Measurements from ENCODE around the gene KIAA1328. TPM values are rescaled to one million over a fixed set of nuclear protein-coding genes. Genes with fewer than 3 reads are reported as not detected.

Gene KIAA1328
- total and polyA plus RNA-seq, 4 donors, result 2.8 to 48.1 (median 7.0) TPM

GRCh38 chr18:36887864-36888263 lies 58.9 kb downstream of the KIAA1328 start:
- no peak for ATAC-seq (ENCODE audit: insufficient read depth, low FRiP score)
- whole genome bisulfite sequencing, 2 donors, result 58 to 65% methylated on average over 1 of the region's 1 CpG
- Histone ChIP-seq H3K9me3 (ENCODE audit: control insufficient read depth in 4 of 4, insufficient read depth in 3 of 4, low read length in 3 of 4) (no peaks in the 10 kb centered on the region), H3K27me3 (ENCODE audit: control insufficient read depth in 3 of 3, insufficient read depth in 3 of 3, low read length in 2 of 3) (no peaks in the 10 kb centered on the region), H3K4me1 (ENCODE audit: control insufficient read depth in 5 of 5, insufficient read depth in 5 of 5, low read length in 5 of 5) (peaks cover 0 to 23% (median 7%) of the 10 kb centered on the region in 5 donors), H3K4me3 (no peak overlapping the region), H3K27ac (ENCODE audit: low read depth in 1 of 2, low read length in 1 of 2) (no peak overlapping the region), H3K9ac (ENCODE audit: insufficient read depth in 1 of 2, low read length in 2 of 2) (no peak overlapping the region), H3K36me3 (ENCODE audit: control insufficient read depth in 4 of 4, insufficient read depth in 4 of 4, low read length in 4 of 4) (no peaks in the 10 kb centered on the region)
- TF ChIP-seq, protein P1, sequence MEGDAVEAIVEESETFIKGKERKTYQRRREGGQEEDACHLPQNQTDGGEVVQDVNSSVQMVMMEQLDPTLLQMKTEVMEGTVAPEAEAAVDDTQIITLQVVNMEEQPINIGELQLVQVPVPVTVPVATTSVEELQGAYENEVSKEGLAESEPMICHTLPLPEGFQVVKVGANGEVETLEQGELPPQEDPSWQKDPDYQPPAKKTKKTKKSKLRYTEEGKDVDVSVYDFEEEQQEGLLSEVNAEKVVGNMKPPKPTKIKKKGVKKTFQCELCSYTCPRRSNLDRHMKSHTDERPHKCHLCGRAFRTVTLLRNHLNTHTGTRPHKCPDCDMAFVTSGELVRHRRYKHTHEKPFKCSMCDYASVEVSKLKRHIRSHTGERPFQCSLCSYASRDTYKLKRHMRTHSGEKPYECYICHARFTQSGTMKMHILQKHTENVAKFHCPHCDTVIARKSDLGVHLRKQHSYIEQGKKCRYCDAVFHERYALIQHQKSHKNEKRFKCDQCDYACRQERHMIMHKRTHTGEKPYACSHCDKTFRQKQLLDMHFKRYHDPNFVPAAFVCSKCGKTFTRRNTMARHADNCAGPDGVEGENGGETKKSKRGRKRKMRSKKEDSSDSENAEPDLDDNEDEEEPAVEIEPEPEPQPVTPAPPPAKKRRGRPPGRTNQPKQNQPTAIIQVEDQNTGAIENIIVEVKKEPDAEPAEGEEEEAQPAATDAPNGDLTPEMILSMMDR (IDR thresholded peaks at IDR 0.05; ENCODE audit: control extremely low read depth, extremely low read depth), result no peak
- DNase-seq, result peak in 2 of 3 donors; percentile 24 to 42

GRCh38 chr18:36888778-36889177 lies 59.9 kb downstream of the KIAA1328 start:
- H3K27me3 ChIP-seq (ENCODE audit: control insufficient read depth in 3 of 3, insufficient read depth in 3 of 3, low read length in 2 of 3), result no peaks in the 10 kb centered on the region

DNA sequence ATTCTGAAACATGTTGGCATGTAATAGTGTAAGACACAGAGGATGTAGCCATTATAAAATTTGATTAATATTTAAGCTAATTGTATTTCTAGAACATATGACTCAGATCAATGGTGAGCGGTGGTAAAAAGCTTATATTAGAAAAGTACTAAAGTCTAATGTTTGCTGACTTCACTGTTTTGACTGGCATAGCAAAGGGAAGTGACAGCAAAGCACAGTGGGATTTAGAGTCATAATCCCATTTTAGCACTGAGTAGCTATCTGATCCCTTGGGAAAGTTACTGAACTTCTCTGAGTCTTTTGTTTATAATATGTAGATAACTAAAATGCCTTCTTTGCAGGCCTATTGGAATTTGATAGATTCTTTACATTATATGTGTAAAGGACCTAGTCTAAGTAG lies 60.4 kb downstream of the KIAA1328 start:
- Histone ChIP-seq H3K4me3 (no peak overlapping the region), H3K4me1 (ENCODE audit: control insufficient read depth in 5 of 5, insufficient read depth in 5 of 5, low read length in 5 of 5) (peaks cover 0 to 20% (median 7%) of the 10 kb centered on the region in 5 donors), H3K27ac (ENCODE audit: low read depth in 1 of 2, low read length in 1 of 2) (no peak overlapping the region), H3K36me3 (ENCODE audit: control insufficient read depth in 4 of 4, insufficient read depth in 4 of 4, low read length in 4 of 4) (peaks cover 0 to 2% (median 0%) of the 10 kb centered on the region in 4 donors), H3K9me3 (ENCODE audit: control insufficient read depth in 4 of 4, insufficient read depth in 3 of 4, low read length in 3 of 4) (no peaks in the 10 kb centered on the region), H3K9ac (ENCODE audit: insufficient read depth in 1 of 2, low read length in 2 of 2) (no peak overlapping the region), H3K27me3 (ENCODE audit: control insufficient read depth in 3 of 3, insufficient read depth in 3 of 3, low read length in 2 of 3) (no peaks in the 10 kb centered on the region)
- 76 to 88% methylated on average over 1 of the region's 1 CpG for WGBS, 2 donors
- ATAC-seq (ENCODE audit: insufficient read depth, low FRiP score) (no peak), DNase-seq (no peak)
- TF ChIP-seq, protein P1 (IDR thresholded peaks at IDR 0.05; ENCODE audit: control extremely low read depth, extremely low read depth), result no peak

More at GRCh38 chr18:36888778-36889177, 59.9 kb downstream of the KIAA1328 start:
- H3K4me1 ChIP-seq (ENCODE audit: control insufficient read depth in 5 of 5, insufficient read depth in 5 of 5, low read length in 5 of 5), result peaks cover 0 to 23% (median 7%) of the 10 kb centered on the region in 5 donors
- H3K4me3 ChIP-seq, result no peak overlapping the region
- DNase-seq, result no peak
- H3K9ac ChIP-seq (ENCODE audit: insufficient read depth in 1 of 2, low read length in 2 of 2), result no peak overlapping the region
- no peak for ATAC-seq (ENCODE audit: insufficient read depth, low FRiP score)
- TF ChIP-seq, protein P1 (IDR thresholded peaks at IDR 0.05; ENCODE audit: control extremely low read depth, extremely low read depth), result no peak
- H3K9me3 ChIP-seq (ENCODE audit: control insufficient read depth in 4 of 4, insufficient read depth in 3 of 4, low read length in 3 of 4), result no peaks in the 10 kb centered on the region
- H3K36me3 ChIP-seq (ENCODE audit: control insufficient read depth in 4 of 4, insufficient read depth in 4 of 4, low read length in 4 of 4), result peaks cover 0 to 2% (median 0%) of the 10 kb centered on the region in 4 donors
- H3K27ac ChIP-seq (ENCODE audit: low read depth in 1 of 2, low read length in 1 of 2), result no peak overlapping the region

GRCh38 chr18:36889742-36890141 lies 60.8 kb downstream of the KIAA1328 start:
- no peak for DNase-seq
- H3K4me3 ChIP-seq, result no peak overlapping the region
- H3K9ac ChIP-seq (ENCODE audit: insufficient read depth in 1 of 2, low read length in 2 of 2), result no peak overlapping the region
- no peak for ATAC-seq (ENCODE audit: insufficient read depth, low FRiP score)
- peaks cover 0 to 19% (median 7%) of the 10 kb centered on the region in 5 donors for H3K4me1 ChIP-seq (ENCODE audit: control insufficient read depth in 5 of 5, insufficient read depth in 5 of 5, low read length in 5 of 5)
- H3K27me3 ChIP-seq (ENCODE audit: control insufficient read depth in 3 of 3, insufficient read depth in 3 of 3, low read length in 2 of 3), result no peaks in the 10 kb centered on the region
- no peaks in the 10 kb centered on the region for H3K9me3 ChIP-seq (ENCODE audit: control insufficient read depth in 4 of 4, insufficient read depth in 3 of 4, low read length in 3 of 4)
- peaks cover 0 to 2% (median 0%) of the 10 kb centered on the region in 4 donors for H3K36me3 ChIP-seq (ENCODE audit: control insufficient read depth in 4 of 4, insufficient read depth in 4 of 4, low read length in 4 of 4)
- TF ChIP-seq, protein P1 (IDR thresholded peaks at IDR 0.05; ENCODE audit: control extremely low read depth, extremely low read depth), result no peak
- no peak overlapping the region for H3K27ac ChIP-seq (ENCODE audit: low read depth in 1 of 2, low read length in 1 of 2)
